WTC11 (cell line): ENCODE results near the gene LSR. TPM values are rescaled to one million over a fixed set of nuclear protein-coding genes. Genes with fewer than 3 reads are reported as not detected.

ENCODE experiments used
- ATAC-seq: fragments of 200-7000 bp; cut with Tn5 transposase; 2 replicates; pipeline ENCODE4 v1.10.0; 2021; ENCODE audit warnings: mild to moderate bottlenecking, moderate library complexity
- Bru-seq: library from RNA; stranded (reverse); fragments of 400-500 nt; gene quantifications from one replicate; lab custom pipeline; 2021; lab: Mats Ljungman, UMichigan
- CTCF ChIA-PET: fragments of 300-600 bp; sonication (Branson Sonifier 250); formaldehyde crosslinking; loops from one replicate; lab custom pipeline; 2021; ENCODE audit warnings: antibody characterized with exemption; lab: Charles Lee
- POLR2A ChIA-PET: fragments of 350-600 bp; sonication (Branson Sonifier 250); formaldehyde crosslinking; loops from one replicate; lab custom pipeline; 2021; ENCODE audit warnings: antibody characterized with exemption; lab: Charles Lee
- DNase-seq: peaks from one replicate; pipeline ENCODE4 v3.0.0; 2021; ENCODE audit warnings: low spot score
- H3K27ac Mint-ChIP-seq: 2 replicates; pipeline ENCODE4 v1.8.0; 2021; ENCODE audit warnings: mixed read lengths
- H3K27me3 Mint-ChIP-seq: 2 replicates; pipeline ENCODE4 v1.8.0; 2021; ENCODE audit warnings: low read depth, mild to moderate bottlenecking, moderate library complexity, mixed read lengths
- H3K36me3 Mint-ChIP-seq: 2 replicates; pipeline ENCODE4 v1.8.0; 2021; ENCODE audit warnings: mixed read lengths
- H3K4me1 Mint-ChIP-seq: 2 replicates; pipeline ENCODE4 v1.8.0; 2022; ENCODE audit warnings: mixed read lengths
- H3K4me3 Mint-ChIP-seq: 2 replicates; pipeline ENCODE4 v1.8.0; 2021; ENCODE audit warnings: mild to moderate bottlenecking, moderate library complexity, mixed read lengths
- H3K9me3 Mint-ChIP-seq: 2 replicates; pipeline ENCODE4 v1.8.0; 2021; ENCODE audit warnings: mixed read lengths
- ATF1 ChIP-seq: sonication (generic); formaldehyde crosslinking; IDR thresholded peaks from 2 replicates; pipeline ENCODE4 v1.8.1; 2023; ENCODE audit warnings: mild to moderate bottlenecking, moderate library complexity, missing genetic modification reagents
- CREB1 ChIP-seq: sonication (generic); formaldehyde crosslinking; IDR thresholded peaks from 2 replicates; pipeline ENCODE4 v1.8.0; 2023; ENCODE audit warnings: mild to moderate bottlenecking, missing genetic modification reagents
- FOXK1 ChIP-seq: sonication (generic); formaldehyde crosslinking; IDR thresholded peaks from 2 replicates; pipeline ENCODE4 v1.8.0; 2022; ENCODE audit warnings: mild to moderate bottlenecking, moderate library complexity, missing genetic modification reagents
- NFYB ChIP-seq: sonication (generic); formaldehyde crosslinking; conservative IDR thresholded peaks from 2 replicates; pipeline ENCODE4 v1.8.0; 2022; ENCODE audit warnings: low read depth, missing genetic modification reagents
- OVOL2 ChIP-seq: fragments of 250-450 bp; sonication (Bioruptor Pico); IDR thresholded peaks from 2 replicates; pipeline ENCODE4 v1.9.0; 2021; ENCODE audit warnings: mild to moderate bottlenecking, borderline replicate concordance
- PRRX2 ChIP-seq: fragments of 250-450 bp; sonication (Bioruptor Pico); IDR thresholded peaks from 2 replicates; pipeline ENCODE4 v1.8.0; 2021; ENCODE audit warnings: mild to moderate bottlenecking
- SMAD3 ChIP-seq: sonication (generic); formaldehyde crosslinking; IDR thresholded peaks from 2 replicates; pipeline ENCODE4 v1.8.0; 2022; ENCODE audit warnings: missing genetic modification reagents, mild to moderate bottlenecking, borderline replicate concordance
- SOX15 ChIP-seq: fragments of 250-450 bp; sonication (Bioruptor Pico); IDR thresholded peaks from 2 replicates; pipeline ENCODE4 v1.9.0; 2021; ENCODE audit warnings: mild to moderate bottlenecking
- TEAD1 ChIP-seq: sonication (generic); formaldehyde crosslinking; IDR thresholded peaks from 2 replicates; pipeline ENCODE4 v1.8.0; 2022; ENCODE audit warnings: mild to moderate bottlenecking, missing genetic modification reagents
- ZNF138 ChIP-seq: sonication (generic); formaldehyde crosslinking; conservative IDR thresholded peaks from 2 replicates; pipeline ENCODE4 v1.8.1; 2022; ENCODE audit warnings: mild to moderate bottlenecking, moderate library complexity, missing genetic modification reagents
- ZNF232 ChIP-seq: sonication (generic); formaldehyde crosslinking; IDR thresholded peaks from 2 replicates; pipeline ENCODE4 v1.8.0; 2022; ENCODE audit warnings: mild to moderate bottlenecking, missing genetic modification reagents
- ZNF263 ChIP-seq: sonication (generic); formaldehyde crosslinking; IDR thresholded peaks from 2 replicates; pipeline ENCODE4 v1.8.1; 2022; ENCODE audit warnings: low read depth, mild to moderate bottlenecking, moderate library complexity, missing genetic modification reagents
- ZNF416 ChIP-seq: fragments of 250-450 bp; sonication (Bioruptor Pico); IDR thresholded peaks from 2 replicates; pipeline ENCODE4 v1.9.0; 2021; ENCODE audit warnings: mild to moderate bottlenecking, inconsistent platforms
- ZNF423 ChIP-seq: fragments of 250-450 bp; sonication (Bioruptor Pico); IDR thresholded peaks from 2 replicates; pipeline ENCODE4 v2.1.2; 2022; ENCODE audit warnings: mild to moderate bottlenecking, moderate library complexity
- long read RNA-seq, 3 experiments: library from RNA in 1 of 3; library from capped mRNA in 1 of 3; library from polyadenylated mRNA in 1 of 3; unstranded in 2 of 3; stranded (forward) in 1 of 3; transcript quantifications; one replicate each; pipeline ENCODE4 v2.0.0, GENCODE V29; 2021
- total RNA-seq: library from RNA; stranded (reverse); gene quantifications from 3 replicates; pipeline ENCODE4 v1.2.3, GENCODE V29; 2021
- TF ChIP-seq, protein P1 (sequence below): sonication (generic); formaldehyde crosslinking; IDR thresholded peaks from 2 replicates; pipeline ENCODE4 v1.8.0; 2022; ENCODE audit warnings: mild to moderate bottlenecking, missing genetic modification reagents
- TF ChIP-seq, protein P2 (sequence below): fragments of 250-450 bp; sonication (Bioruptor Pico); IDR thresholded peaks from 2 replicates; pipeline ENCODE4 v2.1.2; 2022; ENCODE audit warnings: mild to moderate bottlenecking, moderate library complexity
- TF ChIP-seq, protein P3 (sequence below): fragments of 250-450 bp; sonication (Bioruptor Pico); IDR thresholded peaks from 2 replicates; pipeline ENCODE4 v1.8.0; 2021; ENCODE audit warnings: mild to moderate bottlenecking
- TF ChIP-seq, protein P4 (sequence below): sonication (generic); formaldehyde crosslinking; IDR thresholded peaks from 2 replicates; pipeline ENCODE4 v1.8.1; 2023; ENCODE audit warnings: mild to moderate bottlenecking, moderate library complexity, missing genetic modification reagents
- TF ChIP-seq, protein P5 (sequence below): fragments of 200-600 bp; IDR thresholded peaks from 2 replicates; pipeline ENCODE4 v1.8.0; 2022; ENCODE audit warnings: antibody characterized with exemption
- TF ChIP-seq, protein P6 (sequence below): fragments of 250-450 bp; sonication (Bioruptor Pico); IDR thresholded peaks from 2 replicates; pipeline ENCODE4 v1.9.0; 2021; ENCODE audit warnings: mild to moderate bottlenecking
- TF ChIP-seq, protein P7 (sequence below): sonication (generic); formaldehyde crosslinking; IDR thresholded peaks from 2 replicates; pipeline ENCODE4 v1.8.1; 2023; ENCODE audit warnings: mild to moderate bottlenecking, missing genetic modification reagents, moderate library complexity

Gene LSR, protein sequence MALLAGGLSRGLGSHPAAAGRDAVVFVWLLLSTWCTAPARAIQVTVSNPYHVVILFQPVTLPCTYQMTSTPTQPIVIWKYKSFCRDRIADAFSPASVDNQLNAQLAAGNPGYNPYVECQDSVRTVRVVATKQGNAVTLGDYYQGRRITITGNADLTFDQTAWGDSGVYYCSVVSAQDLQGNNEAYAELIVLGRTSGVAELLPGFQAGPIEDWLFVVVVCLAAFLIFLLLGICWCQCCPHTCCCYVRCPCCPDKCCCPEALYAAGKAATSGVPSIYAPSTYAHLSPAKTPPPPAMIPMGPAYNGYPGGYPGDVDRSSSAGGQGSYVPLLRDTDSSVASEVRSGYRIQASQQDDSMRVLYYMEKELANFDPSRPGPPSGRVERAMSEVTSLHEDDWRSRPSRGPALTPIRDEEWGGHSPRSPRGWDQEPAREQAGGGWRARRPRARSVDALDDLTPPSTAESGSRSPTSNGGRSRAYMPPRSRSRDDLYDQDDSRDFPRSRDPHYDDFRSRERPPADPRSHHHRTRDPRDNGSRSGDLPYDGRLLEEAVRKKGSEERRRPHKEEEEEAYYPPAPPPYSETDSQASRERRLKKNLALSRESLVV
- total RNA-seq (126 to 132 TPM (median 130 TPM) in 3 replicates), Bru-seq, nascent RNA (percentile 85 among the genes with signal in this experiment)
- long read RNA-seq, experiment 1, transcript LSR-214 (10 exons, 2,274 nt), result minor isoform, 115 of 667 reads
- long read RNA-seq, experiment 1, transcript LSR-212 (9 exons, 2,480 nt), result minor isoform, 53 of 667 reads
- long read RNA-seq, experiment 1, transcript LSR-202 (9 exons, 2,105 nt), result major isoform, 324 of 667 reads
- long read RNA-seq, experiment 1, transcript LSR-203 (8 exons, 1,963 nt), result minor isoform, 68 of 667 reads
- long read RNA-seq, experiment 1, partial matches to known transcripts, result 37 of 667 reads
- long read RNA-seq, experiment 1, other reads (novel, unspliced or antisense), result 62 of 667 reads
- long read RNA-seq, experiment 2, transcript LSR-202 (9 exons, 2,105 nt), result major isoform, 54 of 189 reads
- long read RNA-seq, experiment 2, transcript LSR-203 (8 exons, 1,963 nt), result minor isoform, 18 of 189 reads
- long read RNA-seq, experiment 2, transcript LSR-214 (10 exons, 2,274 nt), result minor isoform, 20 of 189 reads
- long read RNA-seq, experiment 2, partial matches to known transcripts, result 72 of 189 reads
- long read RNA-seq, experiment 2, other reads (novel, unspliced or antisense), result 20 of 189 reads
- long read RNA-seq, experiment 3, partial matches to known transcripts, result 0 of 1 reads
- long read RNA-seq, experiment 3, other reads (novel, unspliced or antisense), result 1 of 1 reads

DNA sequence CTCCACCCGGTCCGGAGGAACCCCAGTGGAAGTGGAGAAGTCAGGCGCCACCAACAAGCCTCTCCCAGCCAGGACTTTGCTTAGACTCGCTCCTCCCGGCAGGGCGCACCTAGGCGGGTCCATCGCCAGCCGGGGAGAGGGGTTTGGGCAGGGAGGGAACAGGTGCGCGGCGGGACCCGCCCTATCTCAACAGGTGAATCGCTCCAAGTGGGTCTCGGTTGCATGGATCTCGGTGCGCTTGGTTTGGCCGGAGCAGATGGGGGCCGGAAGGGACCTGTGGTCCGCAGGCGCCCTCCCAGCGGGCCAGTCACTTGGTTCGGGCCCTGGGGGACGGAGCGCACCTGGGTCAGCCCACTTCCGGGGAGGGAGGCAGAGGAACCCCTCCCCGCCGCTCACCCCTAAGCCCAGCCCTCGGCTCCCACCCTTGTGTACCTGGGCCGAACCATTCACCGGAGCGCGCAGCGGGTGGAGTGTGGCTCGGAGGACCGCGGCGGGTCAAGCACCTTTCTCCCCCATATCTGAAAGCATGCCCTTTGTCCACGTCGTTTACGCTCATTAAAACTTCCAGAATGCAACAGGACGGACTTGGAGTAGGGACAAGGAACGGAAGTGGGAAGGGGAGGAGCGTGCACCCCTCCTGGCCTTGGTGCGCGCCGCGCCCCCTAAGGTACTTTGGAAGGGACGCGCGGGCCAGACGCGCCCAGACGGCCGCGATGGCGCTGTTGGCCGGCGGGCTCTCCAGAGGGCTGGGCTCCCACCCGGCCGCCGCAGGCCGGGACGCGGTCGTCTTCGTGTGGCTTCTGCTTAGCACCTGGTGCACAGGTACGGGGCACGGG lies at the start of gene LSR:
TSS of gene LSR (plus strand) at position 693 of the 836 bp plus-strand sequence. CDS start at position 714, 21 bp downstream.
- CTCF ChIA-PET, result no interaction called here
- TF ChIP-seq, protein P1, sequence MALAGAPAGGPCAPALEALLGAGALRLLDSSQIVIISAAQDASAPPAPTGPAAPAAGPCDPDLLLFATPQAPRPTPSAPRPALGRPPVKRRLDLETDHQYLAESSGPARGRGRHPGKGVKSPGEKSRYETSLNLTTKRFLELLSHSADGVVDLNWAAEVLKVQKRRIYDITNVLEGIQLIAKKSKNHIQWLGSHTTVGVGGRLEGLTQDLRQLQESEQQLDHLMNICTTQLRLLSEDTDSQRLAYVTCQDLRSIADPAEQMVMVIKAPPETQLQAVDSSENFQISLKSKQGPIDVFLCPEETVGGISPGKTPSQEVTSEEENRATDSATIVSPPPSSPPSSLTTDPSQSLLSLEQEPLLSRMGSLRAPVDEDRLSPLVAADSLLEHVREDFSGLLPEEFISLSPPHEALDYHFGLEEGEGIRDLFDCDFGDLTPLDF (CRISPR knock-in tag), result no peak
- TF ChIP-seq ZNF138 (no peak), OVOL2 (CRISPR knock-in tag) (peak; percentile 42; the same call in 1 of the 2 replicates), CREB1 (CRISPR knock-in tag) (no peak), ATF1 (CRISPR knock-in tag) (no peak), TEAD1 (0 out of 2 replicates have a peak, but pooled peaks have one; percentile 23), FOXK1 (CRISPR knock-in tag) (peak; percentile 99), NFYB (CRISPR knock-in tag) (no peak), ZNF263 (CRISPR knock-in tag) (0 out of 2 replicates have a peak, but pooled peaks have one; percentile 24), PRRX2 (CRISPR knock-in tag) (peak; percentile 87; the same call in 1 of the 2 replicates), SOX15 (CRISPR knock-in tag) (no peak), ZNF232 (CRISPR knock-in tag) (peak; percentile 76), ZNF423 (CRISPR knock-in tag) (no peak), SMAD3 (peak; percentile 76; the same call in 1 of the 2 replicates), ZNF416 (CRISPR knock-in tag) (peak; percentile 89)
- TF ChIP-seq, protein P2, sequence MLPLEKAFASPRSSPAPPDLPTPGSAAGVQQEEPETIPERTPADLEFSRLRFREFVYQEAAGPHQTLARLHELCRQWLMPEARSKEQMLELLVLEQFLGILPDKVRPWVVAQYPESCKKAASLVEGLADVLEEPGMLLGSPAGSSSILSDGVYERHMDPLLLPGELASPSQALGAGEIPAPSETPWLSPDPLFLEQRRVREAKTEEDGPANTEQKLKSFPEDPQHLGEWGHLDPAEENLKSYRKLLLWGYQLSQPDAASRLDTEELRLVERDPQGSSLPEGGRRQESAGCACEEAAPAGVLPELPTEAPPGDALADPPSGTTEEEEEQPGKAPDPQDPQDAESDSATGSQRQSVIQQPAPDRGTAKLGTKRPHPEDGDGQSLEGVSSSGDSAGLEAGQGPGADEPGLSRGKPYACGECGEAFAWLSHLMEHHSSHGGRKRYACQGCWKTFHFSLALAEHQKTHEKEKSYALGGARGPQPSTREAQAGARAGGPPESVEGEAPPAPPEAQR (CRISPR knock-in tag), result no peak
- TF ChIP-seq, protein P3, sequence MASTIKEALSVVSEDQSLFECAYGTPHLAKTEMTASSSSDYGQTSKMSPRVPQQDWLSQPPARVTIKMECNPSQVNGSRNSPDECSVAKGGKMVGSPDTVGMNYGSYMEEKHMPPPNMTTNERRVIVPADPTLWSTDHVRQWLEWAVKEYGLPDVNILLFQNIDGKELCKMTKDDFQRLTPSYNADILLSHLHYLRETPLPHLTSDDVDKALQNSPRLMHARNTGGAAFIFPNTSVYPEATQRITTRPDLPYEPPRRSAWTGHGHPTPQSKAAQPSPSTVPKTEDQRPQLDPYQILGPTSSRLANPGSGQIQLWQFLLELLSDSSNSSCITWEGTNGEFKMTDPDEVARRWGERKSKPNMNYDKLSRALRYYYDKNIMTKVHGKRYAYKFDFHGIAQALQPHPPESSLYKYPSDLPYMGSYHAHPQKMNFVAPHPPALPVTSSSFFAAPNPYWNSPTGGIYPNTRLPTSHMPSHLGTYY, result peak; percentile 75; the same call in 1 of the 2 replicates
- TF ChIP-seq, protein P4, sequence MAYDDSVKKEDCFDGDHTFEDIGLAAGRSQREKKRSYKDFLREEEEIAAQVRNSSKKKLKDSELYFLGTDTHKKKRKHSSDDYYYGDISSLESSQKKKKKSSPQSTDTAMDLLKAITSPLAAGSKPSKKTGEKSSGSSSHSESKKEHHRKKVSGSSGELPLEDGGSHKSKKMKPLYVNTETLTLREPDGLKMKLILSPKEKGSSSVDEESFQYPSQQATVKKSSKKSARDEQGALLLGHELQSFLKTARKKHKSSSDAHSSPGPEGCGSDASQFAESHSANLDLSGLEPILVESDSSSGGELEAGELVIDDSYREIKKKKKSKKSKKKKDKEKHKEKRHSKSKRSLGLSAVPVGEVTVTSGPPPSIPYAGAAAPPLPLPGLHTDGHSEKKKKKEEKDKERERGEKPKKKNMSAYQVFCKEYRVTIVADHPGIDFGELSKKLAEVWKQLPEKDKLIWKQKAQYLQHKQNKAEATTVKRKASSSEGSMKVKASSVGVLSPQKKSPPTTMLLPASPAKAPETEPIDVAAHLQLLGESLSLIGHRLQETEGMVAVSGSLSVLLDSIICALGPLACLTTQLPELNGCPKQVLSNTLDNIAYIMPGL, result peak; percentile 81
- TF ChIP-seq, protein P5, sequence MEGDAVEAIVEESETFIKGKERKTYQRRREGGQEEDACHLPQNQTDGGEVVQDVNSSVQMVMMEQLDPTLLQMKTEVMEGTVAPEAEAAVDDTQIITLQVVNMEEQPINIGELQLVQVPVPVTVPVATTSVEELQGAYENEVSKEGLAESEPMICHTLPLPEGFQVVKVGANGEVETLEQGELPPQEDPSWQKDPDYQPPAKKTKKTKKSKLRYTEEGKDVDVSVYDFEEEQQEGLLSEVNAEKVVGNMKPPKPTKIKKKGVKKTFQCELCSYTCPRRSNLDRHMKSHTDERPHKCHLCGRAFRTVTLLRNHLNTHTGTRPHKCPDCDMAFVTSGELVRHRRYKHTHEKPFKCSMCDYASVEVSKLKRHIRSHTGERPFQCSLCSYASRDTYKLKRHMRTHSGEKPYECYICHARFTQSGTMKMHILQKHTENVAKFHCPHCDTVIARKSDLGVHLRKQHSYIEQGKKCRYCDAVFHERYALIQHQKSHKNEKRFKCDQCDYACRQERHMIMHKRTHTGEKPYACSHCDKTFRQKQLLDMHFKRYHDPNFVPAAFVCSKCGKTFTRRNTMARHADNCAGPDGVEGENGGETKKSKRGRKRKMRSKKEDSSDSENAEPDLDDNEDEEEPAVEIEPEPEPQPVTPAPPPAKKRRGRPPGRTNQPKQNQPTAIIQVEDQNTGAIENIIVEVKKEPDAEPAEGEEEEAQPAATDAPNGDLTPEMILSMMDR, result no peak
- TF ChIP-seq, protein P6, sequence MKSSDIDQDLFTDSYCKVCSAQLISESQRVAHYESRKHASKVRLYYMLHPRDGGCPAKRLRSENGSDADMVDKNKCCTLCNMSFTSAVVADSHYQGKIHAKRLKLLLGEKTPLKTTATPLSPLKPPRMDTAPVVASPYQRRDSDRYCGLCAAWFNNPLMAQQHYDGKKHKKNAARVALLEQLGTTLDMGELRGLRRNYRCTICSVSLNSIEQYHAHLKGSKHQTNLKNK, result peak; percentile 56; the same call in 1 of the 2 replicates
- TF ChIP-seq, protein P7, sequence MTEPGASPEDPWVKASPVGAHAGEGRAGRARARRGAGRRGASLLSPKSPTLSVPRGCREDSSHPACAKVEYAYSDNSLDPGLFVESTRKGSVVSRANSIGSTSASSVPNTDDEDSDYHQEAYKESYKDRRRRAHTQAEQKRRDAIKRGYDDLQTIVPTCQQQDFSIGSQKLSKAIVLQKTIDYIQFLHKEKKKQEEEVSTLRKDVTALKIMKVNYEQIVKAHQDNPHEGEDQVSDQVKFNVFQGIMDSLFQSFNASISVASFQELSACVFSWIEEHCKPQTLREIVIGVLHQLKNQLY (CRISPR knock-in tag), result peak; percentile 87; the same call in 1 of the 2 replicates

More for the DNA sequence above, at the start of gene LSR:
- H3K36me3 Mint-ChIP-seq, result peaks cover 39% of the 10 kb centered on the region
- ATAC-seq (peak; percentile 84), DNase-seq (peak; percentile 92)
- H3K4me1 Mint-ChIP-seq, result peaks cover 42% of the 10 kb centered on the region
- H3K4me3 Mint-ChIP-seq, result peak within 1 kb of the TSS; percentile 98
- POLR2A ChIA-PET, result no interaction called here
- H3K9me3 Mint-ChIP-seq, result no peaks in the 10 kb centered on the region
- H3K27me3 Mint-ChIP-seq, result no peaks in the 10 kb centered on the region
- H3K27ac Mint-ChIP-seq, result peak within 1 kb of the TSS; percentile 100
